KBM-7 (cell line): Measurements from ENCODE around the gene CCDC89.

ENCODE experiments used
- DNase-seq: peaks from one replicate; pipeline ENCODE4 v3.0.0-alpha.2; 2015
- in situ Hi-C: fragments of 300-500 bp; cut with MboI; formaldehyde crosslinking; loops from 2 replicates; pipeline ENCODE4 v1.14.3; 2020; ENCODE audit warnings: low sequenced_read_pairs, low pct_unique_long_range_greater_than_20kb, mixed read lengths

Gene CCDC89

GRCh38 chr11:85685820-85686459 is at the start of gene CCDC89:
Gene CCDC89 (minus strand): TSS chr11:85686195. CDS start chr11:85686130, 65 bp downstream.
- in situ Hi-C loops: no loop called here
- DNase-seq: no peak

GRCh38 chr11:85732965-85733364 is 47.0 kb upstream of the CCDC89 start:
- in situ Hi-C loops: no loop called here
- no peak for DNase-seq

DNA sequence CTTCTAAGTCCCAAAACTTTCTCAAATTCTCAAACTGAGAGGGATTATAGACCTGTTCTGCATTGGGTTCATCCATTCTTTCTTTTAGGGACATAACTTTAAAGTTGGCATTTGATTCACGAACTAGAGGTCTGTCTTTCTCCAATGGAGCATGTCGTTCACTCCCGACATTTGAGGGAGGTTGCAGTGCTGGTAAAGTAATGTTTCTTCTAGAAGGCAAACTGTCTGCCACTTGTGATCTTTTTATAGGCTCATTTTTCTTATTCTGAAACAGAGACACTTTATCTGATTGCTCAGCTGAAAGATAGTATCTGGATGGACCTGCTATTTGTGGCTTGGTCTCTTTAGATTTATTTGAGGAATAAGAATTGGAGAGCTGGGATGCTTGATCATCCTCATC is 40.4 kb upstream of the CCDC89 start:
- no peak for DNase-seq
- in situ Hi-C loops: no loop called here

- no peak for DNase-seq
- in situ Hi-C loops: no loop called here
These were observed 39.7 kb upstream of the CCDC89 start for GRCh38 chr11:85725510-85726258.

DNA sequence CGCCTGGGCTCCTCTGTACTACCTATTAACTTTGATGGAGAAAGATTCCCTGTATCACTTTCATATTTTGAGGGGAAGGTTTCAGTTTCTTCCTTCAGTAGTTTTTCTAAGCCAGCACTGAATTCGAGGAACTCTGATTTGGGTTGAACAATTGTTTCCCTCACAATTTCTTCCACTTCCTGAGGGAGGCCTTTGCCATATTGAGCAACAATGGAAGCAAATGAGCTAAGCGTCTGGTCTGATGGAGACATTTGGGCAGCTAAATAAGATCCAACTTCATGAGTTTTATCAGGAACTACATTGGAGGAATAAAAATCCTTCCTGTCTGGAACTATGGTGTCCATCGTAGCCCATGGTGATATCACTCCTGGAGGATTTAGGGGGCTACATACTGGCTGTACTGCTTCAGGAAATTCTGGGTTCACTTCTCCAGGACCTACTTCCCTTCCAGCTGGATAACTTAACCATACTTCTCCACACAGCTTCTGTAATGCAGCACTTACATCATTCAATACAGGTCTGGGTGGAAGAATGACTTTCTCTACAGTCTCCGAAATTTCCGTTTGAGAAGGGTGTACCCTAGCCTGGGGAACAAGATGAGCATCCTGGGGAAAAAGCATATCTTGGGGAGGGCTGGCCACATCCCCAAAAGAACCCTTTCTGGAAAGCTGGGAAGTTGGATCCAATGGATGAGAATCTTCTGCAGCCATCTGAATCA is 38.9 kb upstream of the CCDC89 start:
- no peak for DNase-seq
- in situ Hi-C loops: no loop called here

DNA sequence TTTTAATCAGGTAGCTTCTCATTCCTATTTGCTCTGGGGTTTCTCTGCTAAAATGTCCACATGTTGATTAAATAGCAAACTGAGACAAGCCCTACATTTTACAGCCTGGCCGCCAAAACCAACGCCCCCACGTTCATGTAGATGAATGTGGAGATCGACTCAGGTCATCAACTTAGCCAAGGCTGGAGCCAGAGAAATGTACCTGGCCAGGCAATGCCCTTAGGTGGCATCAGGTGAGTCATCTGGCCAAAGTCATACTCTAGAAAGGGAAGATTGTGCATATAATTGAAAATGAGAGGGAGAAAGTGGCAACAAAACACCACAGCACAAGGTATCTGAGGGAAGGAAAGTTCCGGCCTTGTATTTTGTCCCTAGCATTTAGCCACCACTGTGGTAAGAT is 37.1 kb upstream of the CCDC89 start:
- DNase-seq: no peak

GRCh38 chr11:85721191-85721590 is 35.2 kb upstream of the CCDC89 start:
- DNase-seq: no peak
- in situ Hi-C loops: no loop called here

More for the DNA sequence above, 37.1 kb upstream of the CCDC89 start:
- in situ Hi-C loops: no loop called here

GRCh38 chr11:85718991-85719807 is 33.2 kb upstream of the CCDC89 start:
- in situ Hi-C loops: no loop called here
- no peak for DNase-seq

- DNase-seq: no peak
These were observed 32.3 kb upstream of the CCDC89 start for GRCh38 chr11:85718126-85718943.

DNA sequence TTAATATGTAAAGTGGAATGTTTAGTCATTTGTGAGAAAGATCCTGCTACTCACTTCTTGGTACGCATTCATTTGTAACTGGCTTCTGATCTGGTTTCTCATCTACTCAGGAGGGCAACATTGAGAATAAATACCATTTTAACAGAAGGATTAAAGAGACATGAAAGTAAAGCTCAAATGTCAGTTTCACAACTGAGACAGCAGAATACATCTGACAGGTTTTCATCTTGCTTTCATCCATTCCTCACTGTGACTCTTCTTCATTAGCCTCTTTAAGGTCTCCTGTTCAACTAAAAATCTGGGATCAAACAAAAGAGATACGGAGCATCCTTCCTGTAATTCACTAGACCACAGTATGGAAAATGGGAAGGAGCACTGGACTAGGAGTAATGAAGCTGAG is 31.4 kb upstream of the CCDC89 start:
- DNase-seq: no peak
- in situ Hi-C loops: no loop called here

More at GRCh38 chr11:85718126-85718943, 32.3 kb upstream of the CCDC89 start:
- in situ Hi-C loops: no loop called here

GRCh38 chr11:85712953-85713352 is 27.0 kb upstream of the CCDC89 start:
- in situ Hi-C loops: no loop called here
- no peak for DNase-seq

- in situ Hi-C loops: no loop called here
- no peak for DNase-seq
These were observed 24.9 kb upstream of the CCDC89 start for GRCh38 chr11:85710917-85711316.

DNA sequence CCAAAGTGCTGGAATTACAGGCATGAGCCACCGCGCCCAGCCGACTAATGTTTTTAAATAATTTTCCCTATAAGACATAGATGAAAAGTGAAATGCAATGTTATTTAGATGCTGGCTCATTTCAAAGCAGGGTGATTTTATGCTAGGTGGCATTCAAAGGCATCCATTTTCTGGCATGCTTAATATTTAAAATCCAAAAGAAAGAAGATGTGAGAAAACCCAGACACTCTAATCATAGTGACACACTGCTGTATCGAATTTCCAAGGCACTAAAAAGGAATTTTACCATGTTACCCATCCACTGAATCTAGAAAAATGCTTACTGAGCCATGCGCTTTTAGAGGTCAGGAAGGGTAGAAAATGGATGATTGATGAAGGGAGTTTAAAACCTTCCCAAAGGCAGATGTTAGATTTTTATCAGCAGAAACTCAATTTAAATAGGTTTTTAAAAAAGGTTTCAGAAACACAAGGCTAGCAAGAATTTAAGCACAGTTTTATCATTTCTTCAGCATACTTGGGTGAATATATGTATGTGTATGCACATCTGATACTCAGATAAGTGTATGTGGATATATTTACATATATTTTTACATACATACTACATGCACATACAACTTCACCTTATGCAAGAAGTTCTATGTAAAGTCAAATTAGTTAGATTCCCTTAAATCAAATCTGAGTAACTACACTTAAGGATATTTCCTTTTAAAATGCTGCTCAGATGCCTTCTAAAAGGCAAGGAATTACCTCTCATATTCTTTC is 24.1 kb upstream of the CCDC89 start:
- in situ Hi-C loops: no loop called here
- no peak for DNase-seq

GRCh38 chr11:85705800-85706199 is 19.8 kb upstream of the CCDC89 start:
- no peak for DNase-seq
- in situ Hi-C loops: no loop called here

- DNase-seq: no peak
These were observed 19.0 kb upstream of the CCDC89 start for GRCh38 chr11:85704967-85705366.

DNA sequence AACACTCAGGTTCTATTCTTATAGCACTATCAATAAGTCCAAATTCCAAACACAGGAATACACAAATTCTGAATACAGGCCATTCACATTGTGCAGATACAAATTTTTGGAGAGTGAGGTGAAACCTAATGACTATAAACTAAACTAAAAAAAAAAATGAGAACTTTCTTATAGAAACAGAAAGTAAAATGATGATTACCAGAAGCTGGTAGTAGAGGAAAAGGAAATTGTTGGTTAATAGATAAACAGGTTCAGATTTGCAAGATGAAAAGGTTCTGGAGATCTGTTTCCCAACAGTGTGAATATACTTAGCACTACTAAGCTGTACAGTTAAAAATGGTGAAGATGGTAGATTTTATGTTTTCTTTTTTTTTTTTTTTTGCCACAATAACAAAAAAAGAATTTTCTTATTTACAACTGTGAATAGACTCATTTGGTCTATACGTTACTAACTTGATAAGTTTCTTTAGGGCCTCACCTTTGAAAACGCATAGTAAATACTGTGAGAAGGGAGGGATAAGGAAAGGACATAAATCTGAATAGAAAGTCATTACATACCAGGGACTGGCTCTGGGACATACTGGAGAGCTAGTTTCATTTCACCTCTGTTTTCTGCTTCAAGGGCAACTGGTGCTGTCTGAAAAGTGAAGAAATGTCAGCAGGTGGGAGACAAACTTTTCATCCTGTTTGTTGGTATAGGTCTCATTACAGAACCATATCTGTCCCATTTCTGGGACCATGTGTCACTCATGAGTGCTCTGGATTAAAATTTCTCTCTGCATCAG is 14.2 kb upstream of the CCDC89 start:
- no peak for DNase-seq
- in situ Hi-C loops: no loop called here

More at GRCh38 chr11:85704967-85705366, 19.0 kb upstream of the CCDC89 start:
- in situ Hi-C loops: no loop called here

GRCh38 chr11:85698195-85698594 is 12.2 kb upstream of the CCDC89 start:
- no peak for DNase-seq
- in situ Hi-C loops: no loop called here
